Endothelial cell of umbilical vein (primary cell): ENCODE measurements around the gene SORCS3. TPM values are rescaled to one million over a fixed set of nuclear protein-coding genes. Genes with fewer than 3 reads are reported as not detected.
"Not testable (repeated sequence)": the region's sequence is repeated elsewhere in the genome, so short reads cannot be mapped to it uniquely, and the experiment has no call there.

Experiments used
- BruUV-seq: library from RNA; stranded (reverse); fragments of 400-500 nt; replicated peaks from 2 replicates; lab custom pipeline; 2021; lab: Mats Ljungman, UMichigan
- CTCF ChIA-PET: fragments of 300-600, 350-600 bp; sonication (Branson Sonifier 250); formaldehyde crosslinking; loops from one replicate; lab custom pipeline; 2021; ENCODE audit warnings: antibody characterized with exemption, inconsistent platforms; lab: Charles Lee
- POLR2A ChIA-PET: fragments of 300-600, 350-600 bp; sonication (Branson Sonifier 250); formaldehyde crosslinking; loops from one replicate; lab custom pipeline; 2021; ENCODE audit warnings: antibody characterized with exemption, inconsistent platforms; lab: Charles Lee
- DNase-seq: peaks from one replicate; pipeline ENCODE4 v3.0.0-alpha.2; 2011; ENCODE audit warnings: low read depth, low spot score
- FAIRE-seq: peaks from 2 replicates; lab custom pipeline; 2011; peaks lifted over from hg19 to GRCh38; lab: Jason Lieb, UNC
- H2AFZ ChIP-seq: 2 replicates; pipeline ENCODE4 v1.6.0; 2012; ENCODE audit warnings: low read depth, low read length, control low read depth, inconsistent platforms
- H3K27ac ChIP-seq: 2 replicates; pipeline ENCODE4 v1.5.1; 2011; ENCODE audit warnings: low read depth, mild to moderate bottlenecking, control low read depth, low read length, moderate library complexity; ENCODE audit not compliant: insufficient read depth
- H3K27me3 ChIP-seq, 2 experiments: 2 replicates each; pipeline versions ENCODE4 v1.6.0 to v1.6.1; 2011; ENCODE audit warnings: low read length in 2 of 2, mixed read lengths in 1 of 2; ENCODE audit not compliant: control insufficient read depth in 2 of 2, insufficient read depth in 2 of 2
- H3K36me3 ChIP-seq, 2 experiments: 2 replicates in 1 of 2; 3 replicates in 1 of 2; pipeline ENCODE4 v1.5.1; 2011; ENCODE audit warnings: low read length in 2 of 2, mild to moderate bottlenecking in 1 of 2, moderate library complexity in 1 of 2; ENCODE audit not compliant: control insufficient read depth in 2 of 2, insufficient read depth in 2 of 2; ENCODE audit errors: extremely low read depth in 1 of 2
- H3K4me1 ChIP-seq: 3 replicates; pipeline ENCODE4 v1.5.1; 2011; ENCODE audit warnings: mild to moderate bottlenecking, low read length; ENCODE audit not compliant: control insufficient read depth, insufficient read depth; ENCODE audit errors: extremely low read depth
- H3K4me2 ChIP-seq: 2 replicates; pipeline ENCODE4 v1.6.1; 2011; ENCODE audit warnings: low read length, control low read depth, mixed read lengths; ENCODE audit not compliant: insufficient read depth
- H3K4me3 ChIP-seq, 3 experiments: fragments of 200-600 bp in 1 of 3; sonication (generic), shearing (Covaris generic) in 1 of 3; replicated peaks in 1 of 3; 2 replicates each; pipeline ENCODE4 v1.5.1; 2011 to 2016; ENCODE audit warnings: control low read depth in 3 of 3, low read length in 3 of 3, mild to moderate bottlenecking in 2 of 3, inconsistent platforms in 1 of 3, low read depth in 1 of 3, moderate library complexity in 1 of 3; ENCODE audit not compliant: insufficient read depth in 1 of 3
- H3K79me2 ChIP-seq: 2 replicates; pipeline ENCODE4 v1.6.0; 2012; ENCODE audit warnings: low read length, inconsistent platforms; ENCODE audit not compliant: control insufficient read depth, insufficient read depth
- H3K9ac ChIP-seq: replicated peaks from 2 replicates; pipeline ENCODE3; 2011; ENCODE audit warnings: low read length, control low read depth; ENCODE audit not compliant: insufficient read depth; ENCODE audit errors: extremely low read depth
- H3K9me1 ChIP-seq: replicated peaks from 3 replicates; pipeline ENCODE4 v1.6.0; 2011; ENCODE audit warnings: mild to moderate bottlenecking, low read length; ENCODE audit not compliant: control insufficient read depth, insufficient read depth; ENCODE audit errors: extremely low read depth
- H3K9me3 ChIP-seq: replicated peaks from 2 replicates; pipeline ENCODE4 v1.5.1; 2012; ENCODE audit warnings: low read length, inconsistent platforms; ENCODE audit not compliant: control insufficient read depth, insufficient read depth
- H4K20me1 ChIP-seq: replicated peaks from 2 replicates; pipeline ENCODE3; 2011; ENCODE audit warnings: mild to moderate bottlenecking, low read length; ENCODE audit not compliant: control insufficient read depth, insufficient read depth; ENCODE audit errors: extremely low read depth
- CTCF ChIP-seq, 2 donors: IDR thresholded peaks; 1 replicate in 1 of 2; 2 replicates in 1 of 2; pipeline ENCODE4 v1.5.1; 2011; ENCODE audit warnings: low read length in 2 of 2, mild to moderate bottlenecking in 2 of 2, moderate library complexity in 2 of 2, control low read depth in 1 of 2, inconsistent platforms in 1 of 2, low read depth in 1 of 2; ENCODE audit not compliant: insufficient read depth in 1 of 2; ENCODE audit errors: extremely low read depth in 1 of 2
- EZH2 ChIP-seq: IDR thresholded peaks from 2 replicates; pipeline ENCODE4 v1.6.1; 2012; ENCODE audit warnings: borderline replicate concordance, low read depth, mild to moderate bottlenecking, moderate library complexity, low read length, inconsistent platforms; ENCODE audit not compliant: severe bottlenecking
- FOS ChIP-seq: IDR thresholded peaks from 2 replicates; pipeline ENCODE4 v1.6.1; 2011; ENCODE audit warnings: mild to moderate bottlenecking, low read length, moderate library complexity, borderline replicate concordance; ENCODE audit not compliant: insufficient read depth
- GATA2 ChIP-seq: IDR thresholded peaks from 2 replicates; pipeline ENCODE4 v1.7.0; 2011; ENCODE audit warnings: low read depth, mild to moderate bottlenecking, moderate library complexity, mixed read lengths, low read length; ENCODE audit not compliant: insufficient read length, insufficient read depth
- JUN ChIP-seq: IDR thresholded peaks from 2 replicates; pipeline ENCODE4 v1.6.1; 2011; ENCODE audit warnings: borderline replicate concordance, low read depth; ENCODE audit not compliant: insufficient read length, insufficient read depth
- MAX ChIP-seq: IDR thresholded peaks from 2 replicates; pipeline ENCODE4 v1.6.1; 2011; ENCODE audit not compliant: insufficient read depth, insufficient read length
- MYC ChIP-seq: IDR thresholded peaks from one replicate; pipeline ENCODE4 v1.6.1; 2011; ENCODE audit warnings: mild to moderate bottlenecking, low read depth, low read length
- POLR2A ChIP-seq: IDR thresholded peaks from 2 replicates; pipeline ENCODE4 v1.6.1; 2012; ENCODE audit warnings: low read depth, mild to moderate bottlenecking, control low read depth, low read length
- POLR2AphosphoS5 ChIP-seq: IDR thresholded peaks from 2 replicates; pipeline ENCODE4 v1.6.1; 2012; ENCODE audit warnings: low read depth, mild to moderate bottlenecking, control low read depth, low read length, moderate library complexity; ENCODE audit not compliant: insufficient read depth
- dilution Hi-C: fragments of 300-500 bp; cut with MboI; formaldehyde crosslinking; loops from one replicate; pipeline ENCODE4 v1.15.0; 2019; ENCODE audit warnings: low sequenced_read_pairs; ENCODE audit not compliant: extremely low pct_ligation_motif_present
- intact Hi-C: fragments of 100-400 bp; cut with micrococcal nuclease; formaldehyde crosslinking; loops from one replicate; pipeline ENCODE4 v1.10.0; 2022
- polyA plus RNA-seq, 4 experiments: library from polyadenylated mRNA; depleted of rRNA in 3 of 4; stranded (reverse) in 3 of 4; unstranded in 1 of 4; fragments of >200 nt; gene quantifications; 2 replicates each; pipeline versions ENCODE4 v1.2.1 to v1.2.3, GENCODE V29; 2011 to 2012; ENCODE audit warnings: missing spikeins in 1 of 4
- total RNA-seq: library from RNA; stranded (reverse); gene quantifications from 2 replicates; pipeline ENCODE4 v1.2.3, GENCODE V29; 2021

SORCS3 gene
- total and polyA plus RNA-seq, 2 donors (not counting 3 experiments of a cell fraction or from before 2014, with no cell fraction given), result not detected

GRCh38 chr10:104711302-104711721, 70.2 kb downstream of the SORCS3 start:
- Histone ChIP-seq H4K20me1 (no peaks in the 10 kb centered on the region), H3K4me2 (no peak overlapping the region), H3K9me1 (no peaks in the 10 kb centered on the region), H3K27ac (no peak overlapping the region), H2AFZ (no peak overlapping the region), H3K36me3 (no peaks in the 10 kb centered on the region), H3K4me1 (no peaks in the 10 kb centered on the region), H3K9me3 (peaks cover 3% of the 10 kb centered on the region), H3K9ac (no peak overlapping the region), H3K27me3 (no peaks in the 10 kb centered on the region), H3K79me2 (no peaks in the 10 kb centered on the region), H3K4me3 (no peak overlapping the region)
- no peak for FAIRE-seq
- no peak for TF ChIP-seq CTCF (IDR thresholded peaks at IDR 0.05; ENCODE audit: extremely low read depth in 1 of 2, insufficient read depth in 1 of 2, low read depth in 1 of 2, low read length in 2 of 2)
- TF ChIP-seq GATA2, result no peak
- TF ChIP-seq POLR2AphosphoS5, result no peak
- no peak for TF ChIP-seq FOS
- TF ChIP-seq MAX, result no peak
- TF ChIP-seq POLR2A, result no peak
- no peak for TF ChIP-seq MYC
- no peak for TF ChIP-seq EZH2
- no peak for TF ChIP-seq JUN
- intact Hi-C loops, result no loop called here
- dilution Hi-C loops, result no loop called here
- no peak for DNase-seq
- CTCF ChIA-PET, result no interaction called here
- POLR2A ChIA-PET, result no interaction called here
- BruUV-seq, result no TSS peak

GRCh38 chr10:104730593-104730992, 89.5 kb downstream of the SORCS3 start:
- H3K4me2 ChIP-seq, H3K9me1 ChIP-seq, H2AFZ ChIP-seq, CTCF ChIA-PET, H3K4me1 ChIP-seq, H3K27ac ChIP-seq, H3K27me3 ChIP-seq, H3K4me3 ChIP-seq, H3K9me3 ChIP-seq, POLR2A ChIA-PET, BruUV-seq, FAIRE-seq, H3K36me3 ChIP-seq, H4K20me1 ChIP-seq, DNase-seq, dilution Hi-C loops, H3K9ac ChIP-seq, intact Hi-C loops, H3K79me2 ChIP-seq: not testable (repeated sequence)
